GM23338 (cell line): Measurements from ENCODE around the gene MEIG1. TPM values are rescaled to one million over a fixed set of nuclear protein-coding genes. Genes with fewer than 3 reads are reported as not detected.
"Not testable (repeated sequence)": the region's sequence is repeated elsewhere in the genome, so short reads cannot be mapped to it uniquely, and the experiment has no call there.

Experiments used
- ATAC-seq: fragments of 200-7000 bp; cut with Tn5 transposase; 3 replicates; pipeline ENCODE4 v1.9.1; 2020
- DNase-seq: peaks from one replicate; pipeline ENCODE4 v3.0.0-alpha.2; 2015; ENCODE audit warnings: low spot score
- H2AFZ ChIP-seq: fragments of 200-600 bp; sonication (generic); 2 replicates; pipeline ENCODE4 v1.8.0; 2016; ENCODE audit warnings: antibody characterized with exemption, mild to moderate bottlenecking, moderate library complexity
- H3F3A ChIP-seq: fragments of 200-600 bp; sonication (generic); replicated peaks from 2 replicates; pipeline ENCODE4 v1.8.0; 2017; ENCODE audit warnings: antibody characterized with exemption, mixed run types, low read depth
- H3K27ac ChIP-seq: fragments of 200-600 bp; sonication (generic); 2 replicates; pipeline ENCODE4 v1.6.1; 2016; ENCODE audit warnings: low read depth
- H3K27me3 ChIP-seq: fragments of 200-600 bp; sonication (generic); 2 replicates; pipeline ENCODE4 v1.8.0; 2016; ENCODE audit warnings: mild to moderate bottlenecking, mixed run types, moderate library complexity; ENCODE audit not compliant: insufficient read depth
- H3K36me3 ChIP-seq: fragments of 200-600 bp; sonication (generic); 2 replicates; pipeline ENCODE4 v1.8.0; 2016; ENCODE audit warnings: mild to moderate bottlenecking; ENCODE audit not compliant: insufficient read depth
- H3K4me1 ChIP-seq: fragments of 200-600 bp; sonication (generic); 2 replicates; pipeline ENCODE4 v1.8.0; 2016; ENCODE audit warnings: mild to moderate bottlenecking, moderate library complexity; ENCODE audit not compliant: insufficient read depth
- H3K4me2 ChIP-seq: fragments of 200-600 bp; sonication (generic); 2 replicates; pipeline ENCODE4 v1.7.1; 2017; ENCODE audit warnings: mixed run types
- H3K4me3 ChIP-seq: fragments of 200-600 bp; sonication (generic); 2 replicates; pipeline ENCODE4 v1.6.1; 2016; ENCODE audit warnings: mixed run types
- H3K79me2 ChIP-seq: fragments of 200-600 bp; sonication (generic); replicated peaks from 2 replicates; pipeline ENCODE4 v1.8.0; 2017; ENCODE audit warnings: mild to moderate bottlenecking; ENCODE audit not compliant: insufficient read depth
- H3K9me2 ChIP-seq: fragments of 200-600 bp; sonication (generic); 2 replicates; pipeline ENCODE4 v1.8.0; 2017; ENCODE audit not compliant: insufficient read depth
- H4K20me1 ChIP-seq: fragments of 200-600 bp; sonication (generic); replicated peaks from 2 replicates; pipeline ENCODE4 v1.8.0; 2017; ENCODE audit warnings: mild to moderate bottlenecking; ENCODE audit not compliant: insufficient read depth
- H3K27ac Mint-ChIP-seq: 2 replicates; pipeline ENCODE4 v1.8.0; 2020; ENCODE audit warnings: inconsistent platforms, mild to moderate bottlenecking, moderate library complexity, mixed read lengths
- H3K27me3 Mint-ChIP-seq: 3 replicates; pipeline ENCODE4 v1.8.0; 2022; ENCODE audit warnings: low read depth, mild to moderate bottlenecking, moderate library complexity, mixed read lengths, inconsistent platforms; ENCODE audit not compliant: insufficient read depth, poor library complexity
- H3K36me3 Mint-ChIP-seq: 3 replicates; pipeline ENCODE4 v1.8.0; 2021; ENCODE audit warnings: low read depth, mild to moderate bottlenecking, inconsistent platforms, moderate library complexity, mixed read lengths
- H3K4me1 Mint-ChIP-seq: 3 replicates; pipeline ENCODE4 v1.8.0; 2020; ENCODE audit warnings: mild to moderate bottlenecking, inconsistent platforms, mixed read lengths
- H3K4me3 Mint-ChIP-seq: 3 replicates; pipeline ENCODE4 v1.8.0; 2021; ENCODE audit warnings: moderate library complexity, mild to moderate bottlenecking, inconsistent platforms, mixed read lengths
- H3K9me3 Mint-ChIP-seq: 3 replicates; pipeline ENCODE4 v1.8.0; 2020; ENCODE audit warnings: moderate library complexity, mild to moderate bottlenecking, inconsistent platforms, mixed read lengths
- polyA plus RNA-seq: library from polyadenylated mRNA; unstranded; fragments of >200 nt; fragmentation: Nextera tagmentation; extraction: Ambion mirVana; gene quantifications from 2 replicates; pipeline ENCODE4 v1.2.1, GENCODE V29; 2016
- total RNA-seq: library from RNA; depleted of rRNA; stranded (reverse); fragments of >200 nt; shearing (Covaris generic); gene quantifications from 2 replicates; pipeline ENCODE4 v1.2.3, GENCODE V29; 2014
- TF ChIP-seq, protein P1 (sequence below), 2 experiments: fragments of 200-600 bp in 1 of 2; sonication (generic) in 1 of 2; conservative IDR thresholded peaks; 2 replicates each; pipeline versions ENCODE4 v1.5.1 to v1.6.1; 2016 to 2017; ENCODE audit warnings: antibody characterized with exemption in 2 of 2, low read depth in 2 of 2, mild to moderate bottlenecking in 2 of 2, moderate library complexity in 1 of 2

Gene MEIG1
- total and polyA plus RNA-seq, 2 experiments from 2014 or later, result 1.2 TPM; not detected in 1

DNA sequence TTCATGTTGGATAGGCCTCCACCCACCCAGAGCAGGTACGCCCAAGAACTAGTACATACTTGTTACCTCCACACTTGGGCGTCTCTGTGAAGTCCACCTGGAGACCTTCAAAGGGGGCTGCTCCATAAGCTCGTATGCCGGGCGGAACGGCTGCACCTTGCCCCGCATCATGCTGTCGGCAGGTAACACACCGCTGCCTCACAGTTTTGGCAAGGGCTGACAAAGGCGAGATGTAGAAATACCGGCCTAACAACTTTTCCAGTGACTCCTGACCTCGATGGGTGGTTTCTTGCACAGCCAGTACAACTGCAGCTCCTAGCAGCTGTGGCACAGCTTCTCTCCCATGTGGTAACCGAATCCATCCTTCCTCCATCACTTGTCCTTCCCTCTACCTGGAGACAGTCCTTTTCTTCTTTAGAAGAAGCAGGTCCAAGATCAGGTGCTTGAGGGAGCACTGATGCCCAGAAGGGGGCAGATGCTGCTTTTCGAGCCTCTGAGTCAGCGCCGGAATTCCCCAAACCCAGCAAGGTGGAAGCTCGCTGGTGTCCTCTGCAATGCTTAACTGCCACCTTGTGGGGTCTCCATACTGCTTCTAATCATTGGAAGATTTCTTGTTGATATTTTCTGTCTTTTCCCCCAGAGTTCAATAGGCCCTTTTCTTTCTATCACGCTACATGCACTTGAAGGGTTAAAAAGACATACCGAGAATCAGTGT lies 32.0 kb downstream of the MEIG1 start:
- TF ChIP-seq, protein P1, sequence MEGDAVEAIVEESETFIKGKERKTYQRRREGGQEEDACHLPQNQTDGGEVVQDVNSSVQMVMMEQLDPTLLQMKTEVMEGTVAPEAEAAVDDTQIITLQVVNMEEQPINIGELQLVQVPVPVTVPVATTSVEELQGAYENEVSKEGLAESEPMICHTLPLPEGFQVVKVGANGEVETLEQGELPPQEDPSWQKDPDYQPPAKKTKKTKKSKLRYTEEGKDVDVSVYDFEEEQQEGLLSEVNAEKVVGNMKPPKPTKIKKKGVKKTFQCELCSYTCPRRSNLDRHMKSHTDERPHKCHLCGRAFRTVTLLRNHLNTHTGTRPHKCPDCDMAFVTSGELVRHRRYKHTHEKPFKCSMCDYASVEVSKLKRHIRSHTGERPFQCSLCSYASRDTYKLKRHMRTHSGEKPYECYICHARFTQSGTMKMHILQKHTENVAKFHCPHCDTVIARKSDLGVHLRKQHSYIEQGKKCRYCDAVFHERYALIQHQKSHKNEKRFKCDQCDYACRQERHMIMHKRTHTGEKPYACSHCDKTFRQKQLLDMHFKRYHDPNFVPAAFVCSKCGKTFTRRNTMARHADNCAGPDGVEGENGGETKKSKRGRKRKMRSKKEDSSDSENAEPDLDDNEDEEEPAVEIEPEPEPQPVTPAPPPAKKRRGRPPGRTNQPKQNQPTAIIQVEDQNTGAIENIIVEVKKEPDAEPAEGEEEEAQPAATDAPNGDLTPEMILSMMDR (conservative IDR thresholded peaks at IDR 0.05; ENCODE audit: low read depth in 2 of 2), result peak; percentile 21 to 64; a peak in 3 of 4 replicates
- H3K27me3 Mint-ChIP-seq, H3K9me3 Mint-ChIP-seq, H3K27ac ChIP-seq, H3K4me3 ChIP-seq, H3K4me3 Mint-ChIP-seq, ATAC-seq, H3K4me1 Mint-ChIP-seq, H3K9me2 ChIP-seq, H3K36me3 Mint-ChIP-seq, H2AFZ ChIP-seq, H3K79me2 ChIP-seq, H3K27ac Mint-ChIP-seq, H3K27me3 ChIP-seq, H3F3A ChIP-seq, H3K36me3 ChIP-seq, H3K4me2 ChIP-seq, H3K4me1 ChIP-seq, H4K20me1 ChIP-seq: not testable (repeated sequence)
- DNase-seq, result peak; percentile 81

DNA sequence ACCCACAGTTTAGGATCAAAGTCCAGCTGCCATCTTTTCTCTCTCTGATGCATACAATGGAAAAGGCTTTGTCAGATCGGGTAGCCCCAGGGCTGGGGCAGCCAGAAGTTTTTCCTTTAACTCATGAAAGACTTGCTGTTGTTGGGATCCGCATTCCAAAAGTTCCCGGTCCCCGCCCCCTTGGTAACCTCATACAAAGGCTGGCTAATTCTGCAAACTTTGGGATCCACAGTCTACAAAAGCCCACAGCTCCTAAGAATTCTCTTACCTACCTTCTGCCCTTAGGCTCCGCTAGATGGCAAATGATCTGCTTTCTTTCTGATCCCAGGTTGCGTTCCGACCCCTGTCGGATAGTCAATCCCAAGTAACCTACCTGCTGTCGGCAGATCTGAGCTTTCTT lies 33.1 kb downstream of the MEIG1 start:
- not testable (repeated sequence) for H3K4me3 ChIP-seq, H3K36me3 ChIP-seq, H3K27me3 ChIP-seq, ATAC-seq, H3K4me1 Mint-ChIP-seq, H3F3A ChIP-seq, H3K9me2 ChIP-seq, H3K4me1 ChIP-seq, H3K27ac ChIP-seq, H4K20me1 ChIP-seq, H3K4me3 Mint-ChIP-seq, H3K4me2 ChIP-seq, H3K9me3 Mint-ChIP-seq, H3K36me3 Mint-ChIP-seq, H3K27me3 Mint-ChIP-seq, H3K79me2 ChIP-seq, H3K27ac Mint-ChIP-seq, DNase-seq, H2AFZ ChIP-seq

DNA sequence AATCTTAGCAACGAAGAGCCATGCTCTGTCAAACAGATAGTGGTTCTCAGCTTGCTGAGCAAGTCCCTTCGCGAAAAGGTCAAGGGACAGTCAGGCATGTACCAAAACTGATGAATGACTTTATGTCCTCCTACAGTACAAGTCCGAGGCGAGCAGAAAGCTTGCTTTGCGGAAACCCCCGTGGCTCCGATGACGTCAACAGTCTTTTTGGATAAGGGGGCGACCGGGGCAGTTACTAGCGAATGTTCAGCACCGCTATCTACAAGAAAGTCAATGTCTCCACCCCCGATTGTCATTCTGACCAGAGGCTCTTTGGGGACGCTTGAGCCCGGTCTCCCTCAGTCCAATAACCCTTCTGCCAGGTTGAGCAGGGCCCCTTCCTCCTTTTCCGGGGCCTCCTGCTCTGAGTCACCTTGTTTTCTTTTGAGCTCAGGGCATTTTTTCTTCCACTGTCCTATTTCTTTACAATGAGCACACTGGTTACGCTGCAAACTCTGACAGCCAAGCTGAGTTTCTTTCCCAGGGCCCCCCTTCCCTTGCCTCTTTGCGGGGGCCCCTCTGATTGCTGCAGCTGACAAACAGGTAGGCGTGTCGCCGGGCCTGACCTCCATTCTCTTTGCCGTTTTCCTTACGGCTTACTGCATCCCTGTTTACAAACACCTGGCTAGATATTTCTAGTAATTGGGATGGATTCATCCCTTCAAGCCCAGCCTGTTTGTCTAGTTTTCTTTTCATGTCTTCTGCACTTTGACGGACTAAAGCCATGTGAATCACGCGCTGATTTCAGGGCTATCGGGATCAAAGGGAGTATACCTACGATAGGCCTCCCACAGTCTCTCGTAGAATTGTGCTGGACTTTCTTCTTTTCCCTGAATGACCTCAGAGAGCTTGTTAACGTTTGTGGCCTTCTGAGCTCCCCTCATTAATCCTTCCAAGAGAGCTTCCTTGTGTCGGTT lies 34.6 kb downstream of the MEIG1 start:
- H3K79me2 ChIP-seq, H3K9me3 Mint-ChIP-seq, H2AFZ ChIP-seq, H4K20me1 ChIP-seq, DNase-seq, H3K27me3 ChIP-seq, ATAC-seq, H3K4me2 ChIP-seq, H3K9me2 ChIP-seq, H3K4me3 ChIP-seq, H3F3A ChIP-seq, H3K27me3 Mint-ChIP-seq, H3K36me3 Mint-ChIP-seq, H3K36me3 ChIP-seq, H3K27ac Mint-ChIP-seq, H3K27ac ChIP-seq, H3K4me1 ChIP-seq, H3K4me3 Mint-ChIP-seq, H3K4me1 Mint-ChIP-seq: not testable (repeated sequence)
